H1 (cell line): ENCODE data around the gene TTC8. TPM values are rescaled to one million over a fixed set of nuclear protein-coding genes. Genes with fewer than 3 reads are reported as not detected.

Experiments used
- CTBP2 ChIP-seq: IDR thresholded peaks from 2 replicates; pipeline ENCODE4 v1.7.0; 2011; ENCODE audit warnings: borderline replicate concordance, mild to moderate bottlenecking, moderate library complexity, mixed read lengths, low read length; ENCODE audit not compliant: insufficient read depth, insufficient read length
- FOSL1 ChIP-seq: IDR thresholded peaks from 2 replicates; pipeline ENCODE4 v1.6.1; 2011; ENCODE audit warnings: mild to moderate bottlenecking, low read depth, low read length, moderate library complexity; ENCODE audit not compliant: insufficient read depth
- GABPA ChIP-seq: IDR thresholded peaks from 2 replicates; pipeline ENCODE4 v1.6.1; 2011; ENCODE audit warnings: mild to moderate bottlenecking, low read length, moderate library complexity, borderline replicate concordance; ENCODE audit not compliant: insufficient read depth
- polyA plus RNA-seq, 7 experiments: library from polyadenylated mRNA; depleted of rRNA in 3 of 7; stranded (reverse) in 5 of 7; unstranded in 2 of 7; fragments of >200 nt in 5 of 7; fragments of 200-250 nt in 2 of 7; gene quantifications; 1 replicate in 5 of 7; 2 replicates in 1 of 7; 4 replicates in 1 of 7; pipeline versions ENCODE4 v1.2.1 to v1.2.3, GENCODE V29; 2011 to 2013; ENCODE audit warnings: missing spikeins in 2 of 7, mixed read lengths in 2 of 7
- total RNA-seq: library from RNA; stranded (reverse); fragmentation: NEBNext Ultra II Directional; extraction: Animal tissue kit (Norgen Biotek cat#: 25700); gene quantifications from 2 replicates; pipeline ENCODE4 v1.2.1, GENCODE V29; 2021

The TTC8 gene
- total and polyA plus RNA-seq, 2 of the 8 experiments (the other 6 are each of a cell fraction or from before 2014, with no cell fraction given): 13.1 to 13.5 TPM

- no peak for TF ChIP-seq GABPA
- no peak for TF ChIP-seq CTBP2
- TF ChIP-seq FOSL1: no peak
Observed at GRCh38 chr14:88901991-88902390, 77.5 kb downstream of the TTC8 start (continued).
